IPS-18a (cell line): ENCODE results near the gene ELFN2.

ENCODE experiments used
- H3K27ac ChIP-seq: one replicate; pipeline ENCODE4 v1.5.1; 2013; ENCODE audit warnings: low read length
- H3K27me3 ChIP-seq: one replicate; pipeline ENCODE4 v1.6.1; 2013; ENCODE audit warnings: mild to moderate bottlenecking, low read length; ENCODE audit not compliant: control insufficient read depth, insufficient read depth
- H3K36me3 ChIP-seq: one replicate; pipeline ENCODE4 v1.6.1; 2013; ENCODE audit warnings: low read depth, low read length; ENCODE audit not compliant: control insufficient read depth
- H3K4me1 ChIP-seq: one replicate; pipeline ENCODE4 v1.6.1; 2013; ENCODE audit warnings: low read depth, low read length; ENCODE audit not compliant: control insufficient read depth
- H3K4me3 ChIP-seq: one replicate; pipeline ENCODE4 v1.5.1; 2013; ENCODE audit warnings: low read length
- H3K9ac ChIP-seq: one replicate; pipeline ENCODE4 v1.6.1; 2013; ENCODE audit warnings: mild to moderate bottlenecking, low read length, moderate library complexity
- H3K9me3 ChIP-seq: one replicate; pipeline ENCODE4 v1.6.1; 2013; ENCODE audit warnings: low read depth, low read length; ENCODE audit not compliant: control insufficient read depth

ELFN2 gene

DNA sequence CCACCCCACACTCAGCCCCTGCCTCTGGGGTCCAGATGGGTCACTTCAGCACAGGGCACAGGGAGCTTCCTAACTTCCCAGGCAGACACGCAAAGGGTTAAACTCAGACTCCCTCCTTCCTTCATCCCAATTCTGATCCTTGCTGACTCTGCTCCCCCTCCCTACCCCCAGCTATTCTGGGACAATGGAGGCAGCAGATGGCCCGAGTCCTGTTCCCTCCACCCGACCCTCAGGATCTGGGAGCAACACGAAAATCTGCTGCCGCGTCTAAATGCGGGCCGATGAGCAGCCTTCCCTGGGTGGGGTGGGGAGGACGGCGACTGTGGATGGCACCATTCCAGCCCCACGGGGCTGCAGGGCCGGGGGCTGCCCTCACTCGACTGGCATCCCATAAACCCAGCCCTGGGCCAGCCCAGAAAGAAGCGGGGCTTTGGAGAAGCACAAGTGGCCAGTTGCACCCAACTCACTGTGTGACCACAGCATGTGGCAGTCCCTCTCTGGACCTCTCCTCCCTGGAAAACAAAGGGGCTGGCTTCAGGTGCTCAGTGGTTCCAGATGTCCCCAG, 40.2 kb upstream of the ELFN2 start:
- Histone ChIP-seq H3K4me1 (no peaks in the 10 kb centered on the region), H3K9me3 (no peaks in the 10 kb centered on the region), H3K4me3 (no peak overlapping the region), H3K27ac (no peak overlapping the region), H3K9ac (no peak overlapping the region), H3K36me3 (no peaks in the 10 kb centered on the region), H3K27me3 (no peaks in the 10 kb centered on the region)

DNA sequence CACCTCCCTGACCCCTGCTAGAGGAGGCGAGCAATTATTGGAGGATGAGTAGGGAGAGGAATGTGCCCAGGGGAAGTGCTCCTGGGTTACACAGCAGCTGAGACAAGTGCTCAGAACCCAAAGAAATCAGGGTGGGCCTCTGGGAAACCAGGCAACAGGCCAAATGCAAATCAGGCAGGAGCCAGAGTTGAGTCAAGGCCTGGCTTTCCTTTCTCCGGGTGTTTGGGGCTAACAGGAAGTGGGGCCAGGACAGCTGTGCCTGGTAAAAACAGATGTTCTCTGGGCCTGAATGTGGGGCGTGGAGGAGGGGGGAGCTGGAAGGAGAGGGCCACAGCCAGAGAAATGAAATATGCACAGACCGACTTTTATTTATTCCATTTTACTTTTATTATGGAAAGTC, 36.9 kb upstream of the ELFN2 start:
- Histone ChIP-seq H3K9me3 (no peaks in the 10 kb centered on the region), H3K9ac (no peak overlapping the region), H3K4me3 (no peak overlapping the region), H3K27ac (no peak overlapping the region), H3K4me1 (no peaks in the 10 kb centered on the region), H3K36me3 (no peaks in the 10 kb centered on the region), H3K27me3 (no peaks in the 10 kb centered on the region)

DNA sequence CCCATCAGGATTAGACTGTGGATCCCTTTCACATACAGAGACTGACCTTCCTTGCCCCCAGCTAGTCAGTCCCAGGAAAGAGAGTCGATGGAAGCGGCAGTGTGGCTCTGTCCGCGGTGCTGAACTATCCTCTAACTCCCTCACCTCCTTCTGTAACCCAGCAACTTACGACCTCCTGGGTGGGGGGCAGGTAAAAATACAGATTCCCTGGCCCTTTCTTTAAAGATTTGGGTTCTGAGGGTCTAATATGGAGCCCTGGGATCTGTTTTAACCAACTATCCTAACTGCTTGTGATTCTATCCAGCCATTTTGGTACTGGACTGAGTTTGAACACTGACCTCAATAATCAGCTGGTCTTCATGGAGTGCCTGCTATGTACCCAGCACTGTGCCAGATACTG, 35.7 kb upstream of the ELFN2 start:
- no peaks in the 10 kb centered on the region for H3K4me1 ChIP-seq
- no peak overlapping the region for H3K27ac ChIP-seq
- H3K27me3 ChIP-seq = no peaks in the 10 kb centered on the region
- no peaks in the 10 kb centered on the region for H3K36me3 ChIP-seq
- no peak overlapping the region for H3K4me3 ChIP-seq
- H3K9me3 ChIP-seq = no peaks in the 10 kb centered on the region
- H3K9ac ChIP-seq = no peak overlapping the region

DNA sequence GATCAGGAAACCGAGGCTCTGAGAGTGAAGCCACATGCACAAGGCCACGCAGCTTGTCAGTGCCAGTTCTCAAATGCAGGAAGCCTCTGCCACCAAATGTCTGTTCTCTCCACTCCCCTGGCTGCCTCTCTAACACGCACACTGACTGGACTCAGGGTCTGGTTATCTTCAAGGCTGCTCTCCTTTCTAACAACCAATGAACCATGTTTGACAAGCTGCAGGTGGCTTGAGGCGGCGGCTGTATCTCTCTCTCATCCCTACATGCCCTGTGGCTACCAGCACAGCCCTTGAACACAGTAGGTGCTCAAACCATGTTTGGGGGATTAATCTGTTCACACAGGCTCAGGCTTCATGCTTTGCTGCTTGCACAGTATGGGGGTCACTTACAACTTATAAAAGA, 35.2 kb upstream of the ELFN2 start:
- Histone ChIP-seq H3K27me3 (no peaks in the 10 kb centered on the region), H3K27ac (no peak overlapping the region), H3K4me1 (no peaks in the 10 kb centered on the region), H3K9me3 (no peaks in the 10 kb centered on the region), H3K4me3 (no peak overlapping the region), H3K9ac (no peak overlapping the region), H3K36me3 (no peaks in the 10 kb centered on the region)

DNA sequence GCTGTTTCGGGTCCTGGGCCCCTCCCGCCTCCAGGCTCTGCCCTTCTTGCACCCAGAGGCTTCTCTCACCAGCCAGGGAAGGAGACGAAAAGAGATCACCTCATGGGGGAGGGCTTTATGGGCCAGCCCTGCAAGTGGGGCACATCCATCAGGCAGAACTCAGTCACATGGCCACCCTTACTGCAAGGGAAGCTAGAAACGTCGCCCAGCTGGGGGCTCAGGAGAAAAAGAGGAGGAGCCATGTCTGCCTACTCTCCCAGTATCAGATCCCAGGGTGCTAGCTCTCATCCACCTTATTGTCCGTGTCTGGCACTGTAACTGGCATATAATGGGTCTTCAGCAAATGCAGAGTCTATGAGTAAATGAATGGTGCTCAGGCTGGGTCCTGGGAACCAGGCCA, 34.7 kb upstream of the ELFN2 start:
- Histone ChIP-seq H3K9ac (no peak overlapping the region), H3K27me3 (no peaks in the 10 kb centered on the region), H3K36me3 (no peaks in the 10 kb centered on the region), H3K9me3 (no peaks in the 10 kb centered on the region), H3K4me1 (no peaks in the 10 kb centered on the region), H3K4me3 (no peak overlapping the region), H3K27ac (no peak overlapping the region)

DNA sequence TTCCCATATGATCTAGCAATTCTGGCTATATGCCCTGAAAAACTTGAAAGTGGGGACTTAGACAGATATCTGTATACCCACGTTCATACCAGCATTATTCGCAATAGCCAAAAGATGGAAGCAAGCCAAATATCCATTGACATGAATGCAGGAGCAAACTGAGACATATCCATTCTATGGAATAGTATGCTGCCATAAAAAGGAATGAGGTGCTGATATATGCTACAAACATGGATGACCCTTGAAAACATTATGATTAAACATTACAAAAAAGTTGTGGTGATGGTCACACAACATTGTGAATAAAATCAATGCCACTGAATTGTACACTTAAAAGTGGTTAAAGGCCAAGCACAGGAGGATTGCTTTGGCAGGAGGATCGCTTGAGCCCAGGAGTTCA, 33.4 kb upstream of the ELFN2 start:
- Histone ChIP-seq H3K9me3 (no peaks in the 10 kb centered on the region), H3K9ac (no peak overlapping the region), H3K27ac (no peak overlapping the region), H3K4me1 (no peaks in the 10 kb centered on the region), H3K27me3 (no peaks in the 10 kb centered on the region), H3K36me3 (no peaks in the 10 kb centered on the region), H3K4me3 (no peak overlapping the region)

DNA sequence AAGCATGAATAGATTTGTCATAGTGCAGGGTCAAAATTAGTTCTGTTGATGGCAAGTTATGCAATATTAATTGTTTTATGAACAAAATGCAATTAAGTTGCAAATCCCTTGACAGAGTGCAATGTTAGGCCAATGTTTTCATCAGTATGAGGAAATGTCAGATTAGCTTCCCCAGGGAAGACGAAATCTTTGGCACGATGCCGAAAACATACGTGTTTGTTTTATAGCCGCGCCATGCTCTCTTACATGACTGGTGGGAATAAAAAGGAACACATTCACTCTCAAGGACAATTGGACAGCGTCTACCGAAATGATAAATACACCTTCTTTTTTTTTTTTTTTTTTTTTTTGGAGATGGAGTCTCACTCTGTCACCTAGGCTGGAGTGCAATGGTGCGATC, 31.9 kb upstream of the ELFN2 start:
- Histone ChIP-seq H3K9me3 (no peaks in the 10 kb centered on the region), H3K36me3 (no peaks in the 10 kb centered on the region), H3K4me3 (no peak overlapping the region), H3K27ac (no peak overlapping the region), H3K27me3 (no peaks in the 10 kb centered on the region), H3K9ac (no peak overlapping the region), H3K4me1 (no peaks in the 10 kb centered on the region)

DNA sequence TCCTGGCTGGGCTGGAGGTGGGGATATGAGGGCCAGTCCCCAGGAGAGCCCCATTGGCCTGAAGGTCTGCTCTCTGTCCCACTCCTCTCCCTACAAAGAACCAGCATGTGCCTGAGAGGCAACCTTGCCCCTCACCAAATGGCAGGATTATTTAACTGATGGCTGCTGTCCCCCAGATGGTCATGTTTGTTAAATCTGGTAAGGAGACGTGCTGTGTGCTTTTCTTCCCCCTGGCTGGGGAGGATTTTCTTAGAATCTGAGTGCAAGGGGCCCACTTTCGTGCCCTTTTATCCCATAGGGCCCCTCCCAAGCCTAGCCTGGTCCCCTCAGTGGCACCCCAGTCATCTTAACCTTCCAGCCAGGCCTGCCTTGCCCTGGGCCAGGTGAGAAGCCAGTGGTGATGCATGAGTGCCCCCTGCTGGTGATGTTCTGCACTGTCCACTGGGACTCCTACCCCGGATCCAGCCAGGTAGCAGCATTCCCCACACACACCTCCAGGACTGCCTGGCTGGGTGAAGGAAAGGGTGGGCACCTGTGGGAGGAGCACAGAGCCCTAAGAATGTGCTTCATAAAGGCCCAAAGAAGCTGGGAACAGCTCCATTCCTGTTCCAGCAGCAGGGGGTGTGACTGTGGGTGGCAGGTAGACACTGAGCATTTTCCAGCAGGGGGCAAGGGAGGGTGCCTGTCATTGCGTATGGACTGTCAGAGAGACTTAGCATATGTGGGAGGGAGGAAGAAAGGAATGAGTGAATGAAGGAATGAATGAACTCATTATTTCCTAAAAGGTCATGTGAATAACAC, 30.0 kb upstream of the ELFN2 start:
- no peak overlapping the region for H3K4me3 ChIP-seq
- H3K9ac ChIP-seq = no peak overlapping the region
- no peak overlapping the region for H3K27ac ChIP-seq
- H3K9me3 ChIP-seq = no peaks in the 10 kb centered on the region
- no peaks in the 10 kb centered on the region for H3K4me1 ChIP-seq
- no peaks in the 10 kb centered on the region for H3K36me3 ChIP-seq
- no peaks in the 10 kb centered on the region for H3K27me3 ChIP-seq

DNA sequence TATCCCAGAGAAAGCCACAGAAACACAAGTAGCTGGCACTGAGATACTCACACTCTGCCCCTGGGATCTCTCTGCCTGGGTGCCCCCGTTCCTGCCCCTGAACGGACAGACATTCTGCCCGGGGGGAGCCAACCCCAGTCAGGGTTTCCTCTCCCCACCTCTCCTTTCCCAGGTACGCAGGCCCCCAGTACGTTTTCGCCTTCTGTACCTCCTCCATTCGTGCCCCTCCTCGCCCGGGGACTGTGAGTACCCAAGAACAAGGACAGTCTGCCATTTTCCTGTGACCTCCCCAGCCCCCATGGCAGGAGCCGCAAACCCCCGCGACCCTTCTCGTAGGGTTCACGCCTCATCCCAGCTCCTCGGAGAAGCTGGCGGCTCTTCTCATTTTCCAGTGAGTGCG, 29.1 kb upstream of the ELFN2 start:
- Histone ChIP-seq H3K9me3 (no peaks in the 10 kb centered on the region), H3K27me3 (no peaks in the 10 kb centered on the region), H3K4me3 (no peak overlapping the region), H3K36me3 (no peaks in the 10 kb centered on the region), H3K9ac (no peak overlapping the region), H3K4me1 (no peaks in the 10 kb centered on the region), H3K27ac (no peak overlapping the region)

DNA sequence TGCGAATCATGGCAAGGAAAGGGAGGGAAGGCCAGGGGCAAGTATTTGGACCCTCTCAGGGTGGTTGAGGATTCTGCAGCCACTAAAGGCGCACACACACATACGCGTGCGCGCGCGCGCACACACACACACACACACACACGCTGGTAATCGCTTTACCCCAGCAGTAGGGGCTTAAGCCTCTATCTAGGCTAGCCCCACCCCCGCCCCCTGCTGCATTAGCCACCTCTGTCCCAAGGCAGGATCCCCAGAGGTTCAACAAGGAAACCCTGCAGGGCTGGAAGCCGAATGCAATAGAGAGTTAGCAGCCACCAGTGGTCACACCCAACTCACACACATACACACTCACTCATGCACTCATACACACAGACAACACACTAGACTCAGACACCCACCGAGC, 28.6 kb upstream of the ELFN2 start:
- no peak overlapping the region for H3K4me3 ChIP-seq
- H3K9me3 ChIP-seq = no peaks in the 10 kb centered on the region
- H3K27me3 ChIP-seq = no peaks in the 10 kb centered on the region
- H3K9ac ChIP-seq = no peak overlapping the region
- H3K36me3 ChIP-seq = no peaks in the 10 kb centered on the region
- H3K27ac ChIP-seq = no peak overlapping the region
- no peaks in the 10 kb centered on the region for H3K4me1 ChIP-seq

DNA sequence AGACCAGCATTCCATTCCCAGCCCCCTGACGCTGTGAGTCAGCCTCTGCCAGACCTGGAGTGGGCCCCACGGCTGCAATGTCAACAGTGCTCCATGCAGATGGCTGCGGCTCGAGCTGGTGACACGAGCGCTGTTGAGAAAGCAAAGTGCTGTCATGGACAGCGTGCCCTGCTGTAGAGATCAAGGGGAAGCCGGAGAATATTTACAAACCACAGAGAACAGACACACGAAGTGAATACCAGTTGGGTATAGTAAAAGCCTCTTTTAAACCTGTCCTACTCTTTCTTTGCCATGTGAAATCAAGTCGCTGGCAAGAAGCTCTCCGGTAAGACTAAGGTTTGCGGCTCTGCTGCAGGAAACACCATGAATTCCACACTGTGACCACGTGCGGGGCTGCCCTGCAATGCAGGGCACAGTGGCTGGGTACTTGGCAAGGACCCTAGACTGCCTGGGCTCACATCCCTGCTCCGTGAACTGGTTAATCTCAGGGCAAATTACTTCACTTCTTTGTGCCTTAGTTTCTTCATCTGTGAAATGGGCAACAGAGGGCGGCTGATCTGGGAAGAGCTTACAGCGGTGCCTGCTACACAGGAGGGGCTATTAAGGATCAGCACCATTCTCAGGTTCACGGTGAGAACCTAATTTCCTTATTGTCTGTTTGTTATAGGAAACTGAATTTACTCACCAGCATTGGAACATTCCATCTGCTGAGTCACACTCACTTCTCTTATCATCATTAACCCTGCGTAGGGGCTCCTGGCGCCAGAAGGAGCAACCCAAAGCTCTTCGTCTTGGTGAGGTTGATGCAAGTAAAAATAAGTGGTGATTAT, 27.8 kb upstream of the ELFN2 start:
- Histone ChIP-seq H3K4me3 (no peak overlapping the region), H3K36me3 (no peaks in the 10 kb centered on the region), H3K27ac (no peak overlapping the region), H3K27me3 (no peaks in the 10 kb centered on the region), H3K9me3 (no peaks in the 10 kb centered on the region), H3K4me1 (no peaks in the 10 kb centered on the region), H3K9ac (no peak overlapping the region)
